ENCODE measurements around the gene PAPSS1. TPM values are rescaled to one million over a fixed set of nuclear protein-coding genes. Genes with fewer than 3 reads are reported as not detected.
"Not testable (repeated sequence)": the region's sequence is repeated elsewhere in the genome, so short reads cannot be mapped to it uniquely, and the experiment has no call there.

Gene PAPSS1
- total RNA-seq, 2 donors from 2014 or later = 21.1 to 22.5 TPM

DNA sequence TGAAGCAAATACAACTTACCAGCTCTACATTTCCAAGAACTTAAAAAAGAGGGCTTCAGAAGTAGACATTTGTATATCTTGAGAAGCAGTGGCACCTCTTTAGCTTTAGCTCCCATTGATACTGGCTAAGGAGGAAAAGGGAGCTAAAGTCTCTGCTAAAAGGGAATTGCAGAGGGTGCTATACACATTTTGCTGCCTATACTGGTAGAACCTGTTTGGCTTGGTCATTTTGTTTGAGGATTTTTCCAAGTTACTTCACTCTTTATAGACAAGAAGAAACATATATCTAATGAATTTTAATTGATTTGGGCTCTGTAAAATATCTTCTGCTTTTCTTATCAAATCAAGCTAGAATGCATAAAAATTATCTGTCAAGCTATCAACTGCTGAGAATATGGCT, 11.8 kb downstream of the PAPSS1 start:
- DNase-seq = no peak
- intact Hi-C loops (cut with DNase I) = no loop called here
- Histone ChIP-seq H3K9me3 (no peaks in the 10 kb centered on the region), H3K27ac (no peak overlapping the region), H3K4me1 (no peaks in the 10 kb centered on the region), H3K36me3 (no peaks in the 10 kb centered on the region), H3K27me3 (no peaks in the 10 kb centered on the region), H3K9ac (ENCODE audit: low read depth in 2 of 2, low read length in 2 of 2) (no peak overlapping the region), H3K4me3 (no peak overlapping the region)
- no peak for TF ChIP-seq CTCF (IDR thresholded peaks at IDR 0.05)

GRCh38 chr4:107705742-107706556, 14.1 kb downstream of the PAPSS1 start:
- no peaks in the 10 kb centered on the region for H3K36me3 ChIP-seq
- H3K27me3 ChIP-seq = no peaks in the 10 kb centered on the region
- TF ChIP-seq CTCF (IDR thresholded peaks at IDR 0.05) = no peak
- H3K9ac ChIP-seq (ENCODE audit: low read depth in 2 of 2, low read length in 2 of 2) = no peak overlapping the region
- no peak for DNase-seq
- intact Hi-C loops (cut with DNase I) = no loop called here
- H3K27ac ChIP-seq = no peak overlapping the region
- no peaks in the 10 kb centered on the region for H3K9me3 ChIP-seq
- no peaks in the 10 kb centered on the region for H3K4me1 ChIP-seq
- no peak overlapping the region for H3K4me3 ChIP-seq

DNA sequence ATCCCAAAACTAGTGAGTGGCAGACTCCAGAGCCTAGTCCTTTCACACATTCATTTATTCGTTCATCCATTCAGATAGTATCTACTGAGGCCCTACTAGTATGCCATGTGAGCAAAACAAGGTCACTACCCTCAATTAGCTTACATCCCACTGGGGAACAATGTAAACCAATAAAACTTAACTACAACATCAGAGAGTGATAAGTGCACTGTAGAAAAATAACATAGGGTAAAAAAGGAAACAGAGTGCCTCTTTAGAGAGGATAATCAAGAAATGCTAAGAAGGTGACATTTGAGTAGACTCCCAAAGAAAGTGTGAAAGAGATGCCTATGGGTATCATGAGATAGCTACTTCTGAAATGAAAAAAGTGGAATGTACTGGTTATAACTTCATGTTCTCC, 18.5 kb downstream of the PAPSS1 start:
- H3K36me3 ChIP-seq = no peaks in the 10 kb centered on the region
- H3K4me1 ChIP-seq = no peaks in the 10 kb centered on the region
- DNase-seq = no peak
- no peak for TF ChIP-seq CTCF (IDR thresholded peaks at IDR 0.05)
- no peak overlapping the region for H3K27ac ChIP-seq
- H3K4me3 ChIP-seq = no peak overlapping the region
- no peaks in the 10 kb centered on the region for H3K9me3 ChIP-seq
- no peak overlapping the region for H3K9ac ChIP-seq (ENCODE audit: low read depth in 2 of 2, low read length in 2 of 2)
- no peaks in the 10 kb centered on the region for H3K27me3 ChIP-seq
- intact Hi-C loops (cut with DNase I) = no loop called here

GRCh38 chr4:107699466-107700206, 20.4 kb downstream of the PAPSS1 start:
- intact Hi-C loops (cut with DNase I) = no loop called here
- no peak overlapping the region for H3K9ac ChIP-seq (ENCODE audit: low read depth in 2 of 2, low read length in 2 of 2)
- no peaks in the 10 kb centered on the region for H3K27me3 ChIP-seq
- H3K36me3 ChIP-seq = no peaks in the 10 kb centered on the region
- H3K9me3 ChIP-seq = no peaks in the 10 kb centered on the region
- DNase-seq = no peak
- H3K4me3 ChIP-seq = no peak overlapping the region
- H3K4me1 ChIP-seq = no peaks in the 10 kb centered on the region
- H3K27ac ChIP-seq = no peak overlapping the region
- TF ChIP-seq CTCF (IDR thresholded peaks at IDR 0.05) = no peak

GRCh38 chr4:107696187-107696586, 23.8 kb downstream of the PAPSS1 start:
- DNase-seq; H3K4me3 ChIP-seq; H3K27me3 ChIP-seq; intact Hi-C loops (cut with DNase I); H3K9me3 ChIP-seq; H3K9ac ChIP-seq (ENCODE audit: low read depth in 2 of 2, low read length in 2 of 2); H3K36me3 ChIP-seq; H3K4me1 ChIP-seq; H3K27ac ChIP-seq: not testable (repeated sequence)

- DNase-seq = no peak
- Histone ChIP-seq H3K27ac (no peak overlapping the region), H3K4me3 (no peak overlapping the region), H3K9ac (ENCODE audit: low read depth in 2 of 2, low read length in 2 of 2) (no peak overlapping the region), H3K36me3 (no peaks in the 10 kb centered on the region), H3K4me1 (no peaks in the 10 kb centered on the region), H3K27me3 (no peaks in the 10 kb centered on the region), H3K9me3 (no peaks in the 10 kb centered on the region)
- TF ChIP-seq CTCF (IDR thresholded peaks at IDR 0.05) = no peak
- intact Hi-C loops (cut with DNase I) = no loop called here
These were observed 26.9 kb downstream of the PAPSS1 start for GRCh38 chr4:107693132-107693531.
